Prostate gland (tissue), 2 donors: ENCODE data around the gene RENBP. TPM values are rescaled to one million over a fixed set of nuclear protein-coding genes. Genes with fewer than 3 reads are reported as not detected.

ENCODE experiments used
- DNase-seq: peaks from one replicate; pipeline ENCODE4 v3.0.0-alpha.2; 2019; ENCODE audit warnings: low spot score
- H3K27ac ChIP-seq, 2 donors: fragments of 200-600 bp; sonication (generic); 2 replicates each; pipeline ENCODE4 v1.5.1; 2017 to 2019
- H3K27me3 ChIP-seq: fragments of 200-600 bp; sonication (generic); replicated peaks from 2 replicates; pipeline ENCODE4 v1.5.1; 2019; ENCODE audit not compliant: insufficient read depth
- H3K36me3 ChIP-seq, 2 donors: fragments of 200-600 bp; sonication (generic); 1 replicate in 1 of 2; 2 replicates in 1 of 2; pipeline versions ENCODE4 v1.5.1 to v1.8.1; 2017 to 2019
- H3K4me1 ChIP-seq: fragments of 200-600 bp; sonication (generic); replicated peaks from 2 replicates; pipeline ENCODE4 v1.5.1; 2019
- H3K4me3 ChIP-seq, 2 donors: fragments of 200-600 bp; sonication (generic); 2 replicates each; pipeline ENCODE4 v1.5.1; 2017 to 2019
- H3K9me3 ChIP-seq: fragments of 200-600 bp; sonication (generic); 2 replicates; pipeline ENCODE4 v1.5.1; 2017
- CTCF ChIP-seq, 4 experiments: fragments of 200-600 bp in 2 of 4; fragments of 450-650 bp in 2 of 4; sonication (generic) in 2 of 4; IDR thresholded peaks; 1 replicate in 3 of 4; 2 replicates in 1 of 4; pipeline ENCODE4 v1.5.1; 2016 to 2019; ENCODE audit warnings: antibody characterized with exemption in 4 of 4, mild to moderate bottlenecking in 2 of 4, moderate library complexity in 2 of 4
- POLR2A ChIP-seq: fragments of 450-650 bp; IDR thresholded peaks from one replicate; pipeline ENCODE4 v1.6.1; 2016; ENCODE audit warnings: antibody characterized with exemption, mild to moderate bottlenecking
- POLR2AphosphoS5 ChIP-seq: sonication (generic); formaldehyde crosslinking; IDR thresholded peaks from one replicate; pipeline ENCODE4 v1.6.1; 2017; ENCODE audit warnings: antibody characterized with exemption
- WGBS: methylation state at CpG from one replicate; pipeline ENCODE4 v1.1.5; 2018; 5-methylcytosine and 5-hydroxymethylcytosine counted together
- intact Hi-C: fragments of 100-400 bp; cut with DNase I; formaldehyde crosslinking; loops from one replicate; pipeline ENCODE4 v1.14.2; 2022
- total RNA-seq, 2 donors: library from RNA; depleted of rRNA; stranded (reverse); fragments of >200 nt; gene quantifications; one replicate each; pipeline ENCODE4 v1.1.0, GENCODE V29; 2016

The RENBP gene
- total RNA-seq, 2 donors from 2014 or later = 2.4 to 4.4 TPM

DNA sequence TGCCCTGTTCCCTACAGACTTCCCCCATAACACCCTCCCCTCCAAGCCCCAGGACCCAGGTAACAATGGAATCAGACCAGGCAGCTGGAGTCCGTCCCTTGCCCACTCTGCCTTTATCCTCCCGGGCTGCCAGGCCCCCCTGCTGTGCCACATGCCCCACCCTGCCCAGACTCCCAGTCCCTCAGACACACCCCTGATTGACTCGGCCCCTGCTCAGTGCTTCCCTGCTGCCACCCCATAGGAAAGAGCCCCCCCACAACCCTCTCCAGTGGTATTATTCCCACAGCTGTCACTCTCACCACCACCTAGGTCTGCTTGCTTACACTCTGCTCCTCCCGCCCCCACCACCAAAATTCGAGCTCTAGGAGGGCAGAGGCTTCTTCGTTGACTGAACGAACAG lies 4.9 kb downstream of the RENBP start:
- no peak for DNase-seq
- H3K27me3 ChIP-seq = no peaks in the 10 kb centered on the region
- no peak overlapping the region for H3K4me3 ChIP-seq
- WGBS = 65% methylated on average over 6 of the region's 7 CpGs
- intact Hi-C loops = no loop called here
- no peaks in the 10 kb centered on the region for H3K36me3 ChIP-seq
- H3K4me1 ChIP-seq = no peaks in the 10 kb centered on the region
- no peaks in the 10 kb centered on the region for H3K9me3 ChIP-seq
- no peak overlapping the region for H3K27ac ChIP-seq
- no peak for TF ChIP-seq POLR2AphosphoS5
- TF ChIP-seq POLR2A = no peak
- TF ChIP-seq CTCF (IDR thresholded peaks at IDR 0.05) = no peak

- DNase-seq = no peak
- Histone ChIP-seq H3K27me3 (no peaks in the 10 kb centered on the region), H3K27ac (no peak overlapping the region), H3K9me3 (no peaks in the 10 kb centered on the region), H3K36me3 (no peaks in the 10 kb centered on the region), H3K4me3 (no peak overlapping the region), H3K4me1 (no peaks in the 10 kb centered on the region)
- intact Hi-C loops = no loop called here
- 79% methylated on average over 10 of the region's 10 CpGs for WGBS
- TF ChIP-seq POLR2A (no peak), POLR2AphosphoS5 (no peak), CTCF (IDR thresholded peaks at IDR 0.05) (no peak)
These were observed 6.1 kb downstream of the RENBP start for GRCh38 chrX:153938226-153938786.

- Histone ChIP-seq H3K27me3 (no peaks in the 10 kb centered on the region), H3K4me3 (no peak overlapping the region), H3K4me1 (no peaks in the 10 kb centered on the region), H3K9me3 (no peaks in the 10 kb centered on the region), H3K36me3 (no peaks in the 10 kb centered on the region), H3K27ac (no peak overlapping the region)
- 95% methylated on average over 3 of the region's 3 CpGs for WGBS
- TF ChIP-seq POLR2AphosphoS5 (no peak), CTCF (IDR thresholded peaks at IDR 0.05) (no peak), POLR2A (no peak)
- no peak for DNase-seq
- intact Hi-C loops = no loop called here
These were observed 7.4 kb downstream of the RENBP start for GRCh38 chrX:153937056-153937455.

DNA sequence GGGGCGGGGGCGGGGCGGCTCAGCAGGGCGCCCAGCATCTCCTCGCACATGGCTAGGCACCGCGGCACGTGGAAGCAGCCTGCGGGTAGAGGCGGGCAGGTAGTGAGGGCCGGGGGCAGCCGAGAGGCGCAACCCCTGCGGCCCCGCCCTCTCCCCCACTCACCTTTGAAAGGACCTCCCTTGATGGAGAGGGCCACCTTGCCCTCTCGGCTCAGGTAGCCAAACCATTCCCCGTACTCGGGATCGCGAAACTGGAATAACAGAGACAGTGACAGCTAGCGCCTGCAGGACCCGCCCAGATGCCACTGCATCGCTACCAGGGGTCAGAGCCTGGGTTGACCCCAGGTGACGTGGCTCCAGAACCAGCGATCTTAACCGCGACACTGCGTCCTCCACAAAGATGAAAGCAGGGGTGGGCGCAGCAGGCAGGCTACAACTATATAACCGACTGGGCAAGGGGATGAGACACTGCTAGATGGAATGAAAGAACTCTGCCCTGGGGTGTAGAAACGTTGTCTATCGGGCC lies 9.1 kb downstream of the RENBP start:
- DNase-seq = no peak
- H3K4me1 ChIP-seq = no peaks in the 10 kb centered on the region
- H3K9me3 ChIP-seq = no peaks in the 10 kb centered on the region
- H3K4me3 ChIP-seq = peak overlapping the region; percentile 44 to 56
- no peaks in the 10 kb centered on the region for H3K27me3 ChIP-seq
- TF ChIP-seq POLR2A (no peak), POLR2AphosphoS5 (no peak), CTCF (IDR thresholded peaks at IDR 0.05) (no peak)
- WGBS = 9% methylated on average over 15 of the region's 32 CpGs
- intact Hi-C loops = no loop called here
- no peaks in the 10 kb centered on the region for H3K36me3 ChIP-seq
- H3K27ac ChIP-seq = no peak overlapping the region

DNA sequence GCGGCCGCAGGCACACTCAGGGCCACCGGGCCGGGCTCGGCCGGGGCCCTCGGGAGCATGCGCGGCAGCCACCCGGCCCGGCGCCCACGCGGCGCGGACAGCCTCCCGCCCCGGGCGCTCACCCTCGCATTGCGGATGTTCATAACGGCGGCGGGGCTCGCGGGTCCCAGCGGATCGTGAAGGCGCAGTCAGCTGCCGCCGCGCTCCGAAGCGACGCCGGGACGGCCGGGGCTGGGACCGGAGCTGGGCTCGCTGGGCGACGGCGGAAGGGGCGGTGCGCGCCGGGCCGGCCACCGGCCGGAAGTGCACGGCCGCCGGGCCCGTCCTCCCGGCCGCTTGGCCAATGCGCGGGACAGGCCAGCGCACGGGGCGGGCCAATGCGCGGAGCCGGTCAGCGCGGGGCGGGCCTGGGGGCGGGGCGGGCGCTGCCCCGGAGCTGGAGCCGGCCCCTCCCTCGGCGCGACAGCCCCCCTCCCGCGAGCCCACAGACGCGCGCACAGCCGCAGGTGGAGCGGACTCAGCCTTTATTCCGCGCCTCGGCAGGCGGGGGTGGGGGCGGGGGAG lies 9.6 kb downstream of the RENBP start, which contains the start of gene NAA10:
Gene NAA10, minus strand, starts transcription at position 276 of the 564 bp plus-strand sequence. Its CDS starts 133 bp downstream, at position 143.
- H3K27me3 ChIP-seq = no peaks in the 10 kb centered on the region
- no peak within 1 kb of the TSS for H3K27ac ChIP-seq
- no CpG with 5 or more reads among the region's 87 CpGs for WGBS
- intact Hi-C loops = no loop called here
- H3K4me3 ChIP-seq = peak within 1 kb of the TSS; percentile 44 to 56
- no peaks in the 10 kb centered on the region for H3K9me3 ChIP-seq
- TF ChIP-seq POLR2AphosphoS5 (no peak), CTCF (IDR thresholded peaks at IDR 0.05) (no peak), POLR2A (no peak)
- H3K36me3 ChIP-seq = no peaks in the 10 kb centered on the region
- peak; percentile 49 for DNase-seq
- no peaks in the 10 kb centered on the region for H3K4me1 ChIP-seq
